DMS 273 treated with DMSO at 0.1 percent for 48 hours (cell line): ENCODE results near the gene FKBP10.
"Not testable (repeated sequence)": the region's sequence is repeated elsewhere in the genome, so short reads cannot be mapped to it uniquely, and the experiment has no call there.

ENCODE experiments used
- DNase-seq: peaks from one replicate; lab custom pipeline; 2025; lab: John Stamatoyannopoulos, UW

The FKBP10 gene

DNA sequence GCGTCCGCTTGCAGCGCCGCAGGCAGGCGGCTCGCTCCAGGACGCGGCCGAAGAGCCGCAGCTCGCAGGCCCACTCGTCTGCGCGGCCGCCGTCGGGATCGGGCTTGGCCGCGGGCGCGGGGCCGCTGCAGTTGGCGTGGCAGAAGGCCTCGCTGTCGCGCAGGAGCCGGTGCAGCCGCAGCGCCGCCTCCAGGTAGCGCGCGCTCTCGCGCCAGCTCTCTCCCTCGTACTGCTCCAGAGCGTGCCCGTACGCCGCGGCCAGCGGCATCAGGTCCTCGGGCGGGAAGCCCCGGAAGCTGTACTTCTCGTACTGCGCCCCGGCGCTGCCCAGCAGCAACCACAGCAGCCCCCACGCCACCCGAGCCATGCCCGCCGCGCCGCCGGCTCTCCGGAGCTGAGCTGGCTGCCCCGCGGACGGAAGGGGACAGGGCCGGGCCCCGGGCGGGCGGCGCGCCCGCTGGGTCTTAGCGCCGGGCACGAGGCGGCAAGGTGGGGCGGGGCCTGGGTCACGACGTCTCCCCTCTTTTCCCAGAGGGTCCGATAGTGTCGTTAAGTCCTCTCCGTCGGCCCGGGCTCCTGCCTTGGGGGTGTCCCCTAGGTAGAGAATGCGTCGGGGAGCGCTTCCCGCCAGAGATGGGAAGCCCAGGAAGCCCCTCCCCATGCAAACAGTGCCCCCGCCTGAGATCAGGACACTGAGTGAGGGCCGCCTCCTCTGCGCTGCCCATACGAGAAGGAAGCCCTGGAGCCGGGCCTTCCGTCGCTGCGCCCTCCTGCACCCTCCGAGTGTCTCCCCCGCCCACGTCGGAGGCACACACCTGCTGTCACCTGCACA lies 1.0 kb upstream of the FKBP10 start, which contains the start of gene P3H4:
P3H4 (minus strand) TSS at position 401 of the 832 bp plus-strand sequence; CDS start at position 367, 34 bp downstream.
- DNase-seq: peak; percentile 43

DNA sequence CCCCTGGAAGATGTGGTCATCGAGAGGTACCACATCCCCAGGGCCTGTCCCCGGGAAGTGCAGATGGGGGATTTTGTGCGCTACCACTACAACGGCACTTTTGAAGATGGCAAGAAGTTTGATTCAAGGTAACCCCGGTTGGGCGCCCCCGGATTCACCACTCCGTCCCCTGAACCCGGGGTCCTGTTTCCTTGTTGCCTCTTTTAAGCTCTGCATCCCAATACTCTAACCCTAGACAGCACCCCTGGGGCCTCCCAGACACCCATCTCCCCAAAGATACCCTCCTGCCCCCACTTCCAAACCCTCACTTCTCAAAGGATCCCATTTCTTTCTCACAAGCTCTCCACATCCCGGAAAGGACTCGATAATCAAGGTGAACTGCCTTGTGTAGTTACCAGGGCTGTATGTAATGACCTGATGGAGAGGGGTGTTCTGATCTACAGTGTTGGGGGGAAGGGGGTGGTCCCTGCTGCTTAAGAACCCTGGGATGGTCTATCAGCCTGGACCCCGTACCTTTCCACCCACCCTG lies 412 bp downstream of the FKBP10 start:
- DNase-seq: no peak

DNA sequence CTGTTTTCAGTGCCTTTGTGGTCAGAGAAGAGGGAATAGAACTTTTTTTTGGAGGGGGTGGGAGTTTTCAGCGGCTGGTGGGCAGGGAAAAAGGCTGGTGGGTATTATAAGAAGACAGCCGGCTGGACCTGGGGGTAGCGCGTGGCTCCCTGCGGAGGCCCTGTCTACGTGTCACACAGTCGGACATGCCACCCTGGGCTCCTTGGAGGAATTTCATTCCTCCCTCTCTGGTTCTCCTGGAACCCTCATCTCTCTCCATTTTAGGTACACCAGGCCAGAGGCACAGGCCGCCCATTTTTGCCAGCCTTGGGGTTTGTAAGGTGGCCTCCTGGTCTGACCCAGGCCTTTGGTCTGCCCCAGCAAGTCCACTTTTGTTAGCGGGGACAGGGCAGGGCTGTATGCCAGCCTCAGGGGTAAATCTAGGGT lies 908 bp downstream of the FKBP10 start:
- DNase-seq: no peak

DNA sequence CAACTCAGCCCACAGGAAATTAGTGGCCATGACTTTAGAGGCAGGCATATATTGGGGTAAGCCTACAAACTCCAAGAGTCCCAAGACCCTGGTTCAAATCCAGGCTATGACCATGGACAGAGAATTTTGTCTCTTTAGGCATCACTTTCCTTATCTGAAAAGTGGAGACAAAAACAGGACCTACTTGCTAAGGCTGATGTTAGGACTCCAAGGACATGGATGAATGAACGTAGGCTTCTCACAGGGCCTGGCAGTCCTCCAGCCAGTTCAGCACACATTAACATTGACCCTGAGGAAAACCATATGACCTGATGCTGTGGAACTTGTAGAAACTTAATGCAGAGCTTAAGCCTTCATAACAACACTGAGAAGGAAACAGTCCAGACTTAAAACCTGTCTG lies 1.4 kb downstream of the FKBP10 start:
- no peak for DNase-seq

DNA sequence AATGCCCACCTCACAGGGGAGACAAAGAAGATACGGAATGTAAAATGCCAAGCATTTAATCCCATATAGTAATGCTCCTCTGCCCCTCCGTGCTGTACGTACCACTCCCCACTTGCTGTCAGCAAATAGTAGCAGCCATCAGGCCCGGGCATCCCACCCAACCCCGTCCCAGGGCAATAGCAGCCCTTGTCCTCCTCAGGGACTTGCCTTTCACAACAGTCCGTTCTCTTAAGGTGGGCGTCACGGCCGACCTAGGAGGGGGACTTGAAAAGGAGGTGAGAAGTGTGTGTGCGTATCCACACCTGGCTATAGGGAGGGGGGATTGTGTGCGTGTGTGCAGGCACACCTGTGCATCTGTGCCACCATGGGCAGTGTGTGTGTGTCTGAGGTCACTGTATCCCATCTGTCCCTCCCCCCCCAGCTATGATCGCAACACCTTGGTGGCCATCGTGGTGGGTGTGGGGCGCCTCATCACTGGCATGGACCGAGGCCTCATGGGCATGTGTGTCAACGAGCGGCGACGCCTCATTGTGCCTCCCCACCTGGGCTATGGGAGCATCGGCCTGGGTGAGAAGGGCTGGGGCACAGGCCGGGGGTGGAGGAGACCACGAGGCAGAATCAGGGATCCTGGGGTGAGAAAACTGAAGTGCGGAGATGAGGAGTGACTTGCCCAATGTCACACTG lies 4.0 kb downstream of the FKBP10 start:
- DNase-seq: no peak

DNA sequence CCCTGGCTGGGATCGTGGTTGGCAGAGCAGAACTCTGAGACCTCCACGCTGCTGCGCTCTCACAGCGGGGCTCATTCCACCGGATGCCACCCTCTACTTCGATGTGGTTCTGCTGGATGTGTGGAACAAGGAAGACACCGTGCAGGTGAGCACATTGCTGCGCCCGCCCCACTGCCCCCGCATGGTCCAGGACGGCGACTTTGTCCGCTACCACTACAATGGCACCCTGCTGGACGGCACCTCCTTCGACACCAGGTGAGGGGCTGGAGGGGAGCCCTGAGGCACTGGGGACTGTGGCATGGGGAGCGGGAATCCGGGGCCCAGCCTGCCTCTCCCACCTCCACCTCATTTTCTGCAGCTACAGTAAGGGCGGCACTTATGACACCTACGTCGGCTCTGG lies 5.2 kb downstream of the FKBP10 start:
- DNase-seq: no peak

DNA sequence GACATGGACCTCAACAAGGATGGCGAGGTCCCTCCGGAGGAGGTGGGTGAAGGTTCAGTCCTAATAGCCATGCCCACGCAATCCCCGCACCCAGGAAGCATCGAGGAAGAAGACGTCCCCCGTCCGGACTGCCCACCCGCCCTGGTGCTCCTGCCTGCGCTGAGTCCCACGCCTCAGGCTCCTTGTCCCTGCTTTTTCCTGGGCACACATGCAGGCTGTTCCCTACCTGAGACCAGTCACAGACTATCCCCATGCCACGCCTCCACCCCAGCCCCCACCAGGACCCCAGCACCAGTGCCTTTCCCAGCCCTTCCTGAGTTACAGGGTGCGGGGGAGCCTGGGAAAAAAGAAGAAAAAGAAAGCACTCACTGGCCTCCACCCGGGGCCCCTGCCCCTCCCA lies 9.0 kb downstream of the FKBP10 start:
- no peak for DNase-seq

DNA sequence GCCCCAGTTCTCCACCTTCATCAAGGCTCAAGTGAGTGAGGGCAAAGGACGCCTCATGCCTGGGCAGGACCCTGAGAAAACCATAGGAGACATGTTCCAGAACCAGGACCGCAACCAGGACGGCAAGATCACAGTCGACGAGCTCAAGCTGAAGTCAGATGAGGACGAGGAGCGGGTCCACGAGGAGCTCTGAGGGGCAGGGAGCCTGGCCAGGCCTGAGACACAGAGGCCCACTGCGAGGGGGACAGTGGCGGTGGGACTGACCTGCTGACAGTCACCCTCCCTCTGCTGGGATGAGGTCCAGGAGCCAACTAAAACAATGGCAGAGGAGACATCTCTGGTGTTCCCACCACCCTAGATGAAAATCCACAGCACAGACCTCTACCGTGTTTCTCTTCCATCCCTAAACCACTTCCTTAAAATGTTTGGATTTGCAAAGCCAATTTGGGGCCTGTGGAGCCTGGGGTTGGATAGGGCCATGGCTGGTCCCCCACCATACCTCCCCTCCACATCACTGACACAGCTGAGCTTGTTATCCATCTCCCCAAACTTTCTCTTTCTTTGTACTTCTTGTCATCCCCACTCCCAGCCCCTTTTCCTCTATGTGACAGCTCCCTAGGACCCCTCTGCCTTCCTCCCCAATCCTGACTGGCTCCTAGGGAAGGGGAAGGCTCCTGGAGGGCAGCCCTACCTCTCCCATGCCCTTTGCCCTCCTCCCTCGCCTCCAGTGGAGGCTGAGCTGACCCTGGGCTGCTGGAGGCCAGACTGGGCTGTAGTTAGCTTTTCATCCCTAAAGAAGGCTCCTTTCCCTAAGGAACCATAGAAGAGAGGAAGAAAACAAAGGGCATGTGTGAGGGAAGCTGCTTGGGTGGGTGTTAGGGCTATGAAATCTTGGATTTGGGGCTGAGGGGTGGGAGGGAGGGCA lies 9.7 kb downstream of the FKBP10 start:
- DNase-seq: no peak

DNA sequence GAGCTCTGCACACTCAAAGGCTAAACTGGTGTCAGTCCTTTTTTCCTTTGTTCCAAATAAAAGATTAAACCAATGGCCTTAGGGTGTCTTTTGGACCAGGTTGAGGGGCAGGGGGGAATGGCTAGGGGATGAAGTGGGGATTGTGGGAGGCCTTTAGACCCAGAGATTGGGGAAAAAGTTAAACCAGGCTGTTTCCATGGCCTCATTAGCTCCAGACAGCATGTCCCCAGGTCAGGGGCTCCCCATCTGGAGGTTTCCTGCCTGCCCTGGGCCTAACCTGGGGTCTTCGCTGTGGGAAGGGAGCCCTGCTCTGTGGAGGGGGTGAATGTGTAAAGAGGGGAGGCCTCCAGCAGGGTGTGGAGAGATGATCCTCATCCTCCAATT lies 10.3 kb downstream of the FKBP10 start:
- DNase-seq: no peak

DNA sequence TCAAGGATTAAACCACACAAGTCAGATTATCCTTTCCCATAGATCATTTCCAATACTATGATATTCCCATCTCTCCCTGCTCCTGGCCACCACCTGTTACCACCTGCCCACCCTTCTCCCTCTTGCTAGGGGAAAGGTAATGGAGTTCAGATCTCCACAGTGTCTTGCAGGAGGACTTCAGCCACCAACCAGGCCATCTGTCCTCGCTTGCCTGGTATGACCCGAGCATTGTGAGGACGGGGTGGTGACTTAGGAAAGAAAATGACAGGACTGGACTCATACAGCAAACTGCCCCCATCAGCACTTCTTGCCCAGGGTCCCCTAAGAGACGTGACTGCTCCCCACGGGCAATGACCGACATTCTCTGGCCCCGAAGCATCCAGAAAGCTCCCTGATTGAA lies 10.8 kb downstream of the FKBP10 start:
- no peak for DNase-seq

DNA sequence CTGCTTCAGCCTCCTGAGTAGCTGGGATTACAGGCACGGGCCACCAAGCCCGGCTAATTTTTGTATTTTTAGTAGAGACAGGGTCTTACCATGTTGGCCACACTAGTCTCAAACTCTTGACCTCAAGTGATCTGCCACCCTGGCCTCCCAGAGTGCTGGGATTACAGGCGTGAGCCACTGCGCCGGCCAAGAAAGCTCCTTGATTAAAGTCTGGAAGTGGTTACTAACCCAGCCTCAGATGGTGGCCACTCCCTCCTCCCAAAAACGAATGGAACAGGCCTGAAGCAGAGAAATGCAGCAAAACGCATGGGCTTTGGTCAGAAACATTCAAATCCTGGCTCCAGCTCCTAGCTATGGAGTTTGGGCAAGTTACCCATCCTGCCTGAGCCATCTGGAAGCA lies 11.3 kb downstream of the FKBP10 start:
- DNase-seq: no peak

DNA sequence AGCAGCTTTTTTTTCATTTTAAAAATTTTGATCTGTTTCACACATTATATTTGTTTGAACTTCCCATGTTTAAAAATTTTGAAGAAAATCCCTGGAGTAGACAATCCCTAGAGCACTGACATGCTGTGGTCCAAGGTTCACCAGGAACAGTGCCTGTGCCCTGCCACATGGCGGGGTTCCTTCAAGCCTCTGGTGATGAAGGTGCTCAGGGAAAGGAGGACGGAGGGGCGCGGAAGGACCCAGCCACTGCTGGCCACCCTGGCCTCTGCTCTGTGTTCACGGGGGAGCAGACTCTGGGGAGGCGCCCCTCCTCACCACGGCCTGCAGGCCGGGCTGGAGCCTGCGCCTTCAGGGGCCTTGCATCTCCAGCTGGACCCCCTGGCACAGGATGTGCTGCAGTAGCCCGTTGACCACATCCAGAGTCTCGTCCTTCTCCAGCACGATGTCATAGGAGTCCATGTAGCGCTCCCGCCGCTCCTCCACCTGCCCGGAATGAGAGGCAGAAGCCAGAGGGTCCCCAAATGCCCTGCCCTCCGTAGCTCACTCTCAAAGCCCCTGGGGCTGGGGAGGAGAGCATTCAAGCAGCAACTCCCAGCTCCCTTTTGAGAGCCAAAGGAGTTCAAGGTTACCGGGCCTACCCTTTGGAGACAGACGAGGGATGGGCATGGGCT lies 12.5 kb downstream of the FKBP10 start:
- DNase-seq: no peak

DNA sequence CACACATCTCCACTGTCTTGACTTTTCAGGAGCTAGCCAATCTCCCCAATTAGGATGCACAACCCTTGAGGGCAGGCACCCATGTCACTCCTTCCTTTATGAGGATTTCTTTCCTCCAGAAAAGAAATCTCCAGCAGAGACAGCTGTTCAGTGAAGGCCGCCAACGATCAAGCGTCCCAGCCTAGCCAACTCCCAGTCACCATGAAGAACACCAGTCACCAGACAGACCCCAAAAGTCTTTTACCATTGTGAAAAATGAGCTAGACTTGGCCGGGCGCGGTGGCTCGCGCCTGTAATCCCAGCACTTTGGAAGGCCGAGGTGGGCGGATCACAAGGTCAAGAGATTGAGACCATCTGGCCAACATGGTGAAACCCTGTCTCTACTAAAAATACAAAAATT lies 17.2 kb downstream of the FKBP10 start:
- DNase-seq: not testable (repeated sequence)

DNA sequence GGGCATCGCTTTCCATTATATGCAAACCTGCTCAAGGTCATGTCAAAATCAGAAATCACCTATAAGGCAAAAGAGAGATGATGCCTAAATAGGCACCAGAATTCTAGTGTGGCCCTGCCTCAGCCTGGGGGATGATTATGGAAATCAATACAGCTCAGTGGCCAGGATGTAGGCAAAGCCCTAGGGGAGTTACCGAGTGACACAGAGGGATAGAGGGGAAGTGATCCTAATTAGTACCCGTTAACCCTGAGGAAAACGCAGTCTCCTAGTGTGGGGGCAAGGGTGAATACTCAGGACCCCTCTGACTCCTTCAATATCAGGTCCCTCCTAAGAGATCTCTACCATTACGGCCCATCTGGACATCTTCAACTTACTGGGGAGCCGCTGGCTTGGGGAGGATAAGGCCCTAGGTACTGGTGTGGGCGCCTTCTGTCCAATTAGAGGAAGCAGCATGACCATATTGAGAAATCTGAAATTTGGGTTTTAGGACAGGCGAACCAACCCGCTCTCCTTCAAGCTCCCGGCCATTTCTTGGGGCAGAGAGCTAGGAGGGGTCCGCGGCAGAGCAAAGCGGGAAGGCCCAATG lies 22.5 kb downstream of the FKBP10 start:
- no peak for DNase-seq

DNA sequence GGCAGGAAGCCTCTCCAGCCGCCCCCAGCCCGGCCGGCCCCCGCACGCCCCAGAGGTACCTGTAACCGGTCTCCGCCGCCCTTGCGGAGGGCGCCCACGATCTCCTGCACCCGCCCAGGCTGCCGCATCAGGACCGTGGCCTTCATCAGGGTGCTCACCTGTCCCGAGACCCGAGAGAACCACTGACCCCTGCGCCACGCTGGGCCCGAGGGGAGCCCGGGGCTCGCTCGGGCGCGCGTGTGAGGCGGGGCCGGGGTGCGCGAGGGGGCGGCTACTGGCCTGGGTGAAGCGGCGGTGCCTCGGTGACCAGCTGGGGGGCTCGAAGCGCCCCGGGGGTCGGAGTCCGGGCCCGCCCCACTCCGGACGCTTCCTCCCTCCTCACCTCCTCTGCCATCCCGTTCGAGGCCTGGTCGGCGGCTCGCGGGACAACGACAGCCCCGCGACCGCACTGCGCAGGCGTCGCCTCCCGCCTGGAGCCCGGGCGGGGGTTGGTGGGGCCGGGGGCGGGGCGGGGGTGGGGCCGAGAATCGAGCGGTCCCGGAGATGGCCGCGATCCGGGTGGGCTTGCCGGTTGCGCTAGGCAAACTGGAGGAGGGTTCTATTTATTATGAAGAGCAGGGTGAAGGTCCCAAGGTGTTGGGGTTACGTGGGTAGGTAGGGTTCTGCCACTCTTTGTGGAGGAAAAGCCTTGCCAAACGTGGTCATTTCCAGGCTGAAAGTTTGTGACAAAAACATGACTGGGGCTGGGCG lies 23.2 kb downstream of the FKBP10 start, which contains the start of gene NT5C3B:
NT5C3B (minus strand) TSS at position 433 of the 750 bp plus-strand sequence; CDS start at position 394, 39 bp downstream.
- no peak for DNase-seq

DNA sequence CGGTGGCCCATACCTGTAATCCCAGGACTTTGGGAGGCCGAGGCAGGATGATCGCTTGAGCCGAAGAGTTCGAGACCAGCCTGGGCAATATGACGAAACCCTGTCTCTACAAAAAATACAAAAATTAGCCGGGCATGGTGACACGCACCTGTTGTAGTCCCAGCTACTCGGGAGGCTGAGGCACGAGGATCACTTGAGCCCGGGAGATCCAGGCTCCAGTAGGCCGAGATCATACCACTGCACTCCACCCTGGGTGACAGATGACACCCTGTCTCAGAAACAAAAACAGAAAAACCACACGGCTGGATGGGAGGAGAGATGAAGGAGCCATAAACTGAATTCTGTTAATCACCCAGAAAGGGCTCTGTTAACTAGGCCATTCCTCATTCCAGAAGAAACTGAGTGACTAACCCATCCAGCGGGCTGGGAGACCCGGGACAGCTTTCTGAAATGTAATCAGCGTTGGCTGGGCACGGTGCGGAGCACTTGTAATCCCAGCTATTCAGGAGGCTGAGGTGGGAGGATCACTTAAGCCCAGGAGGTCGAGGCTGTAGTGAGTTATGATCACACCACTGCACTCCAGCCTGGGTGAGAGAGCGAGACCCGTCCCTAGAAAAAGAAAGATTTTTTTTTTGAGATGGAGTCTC lies 23.9 kb downstream of the FKBP10 start:
- DNase-seq: no peak

DNA sequence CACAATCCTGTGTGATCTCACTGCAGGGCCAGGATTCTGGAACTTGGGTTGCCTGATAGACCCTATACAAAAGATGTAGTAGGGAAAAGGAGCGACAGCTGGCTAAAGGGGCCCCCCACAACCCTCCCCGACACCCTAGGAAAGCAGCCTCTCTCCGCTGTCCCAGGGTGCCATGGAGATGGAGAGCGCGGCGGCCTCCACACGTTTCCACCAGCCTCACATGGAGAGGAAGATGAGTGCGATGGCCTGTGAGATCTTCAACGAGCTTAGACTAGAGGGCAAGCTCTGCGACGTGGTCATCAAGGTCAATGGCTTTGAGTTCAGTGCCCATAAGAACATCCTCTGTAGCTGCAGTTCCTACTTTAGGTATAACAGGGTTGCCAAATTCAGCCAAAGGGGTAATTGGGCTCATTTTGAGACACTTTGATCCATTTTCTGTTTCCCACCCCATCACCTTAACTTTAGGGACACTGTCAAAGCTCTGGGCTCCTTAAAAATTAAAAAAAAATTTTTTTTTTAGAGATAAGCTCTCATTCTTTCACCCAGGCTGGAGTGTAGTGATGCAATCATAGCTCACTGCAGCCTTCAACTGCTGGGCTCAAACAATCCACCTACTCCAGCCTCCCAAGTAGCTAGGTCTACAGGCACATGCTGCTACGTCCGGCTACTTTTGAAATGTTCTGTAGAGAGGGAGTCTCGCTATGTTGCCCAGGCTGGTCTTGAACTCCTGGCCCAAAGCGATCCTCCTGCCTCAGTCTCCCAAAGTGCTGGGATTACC lies 25.1 kb downstream of the FKBP10 start, which contains the start of gene KLHL10:
KLHL10 (plus strand) TSS at position 65 of the 778 bp plus-strand sequence; CDS start at position 173, 108 bp downstream.
- no peak for DNase-seq

DNA sequence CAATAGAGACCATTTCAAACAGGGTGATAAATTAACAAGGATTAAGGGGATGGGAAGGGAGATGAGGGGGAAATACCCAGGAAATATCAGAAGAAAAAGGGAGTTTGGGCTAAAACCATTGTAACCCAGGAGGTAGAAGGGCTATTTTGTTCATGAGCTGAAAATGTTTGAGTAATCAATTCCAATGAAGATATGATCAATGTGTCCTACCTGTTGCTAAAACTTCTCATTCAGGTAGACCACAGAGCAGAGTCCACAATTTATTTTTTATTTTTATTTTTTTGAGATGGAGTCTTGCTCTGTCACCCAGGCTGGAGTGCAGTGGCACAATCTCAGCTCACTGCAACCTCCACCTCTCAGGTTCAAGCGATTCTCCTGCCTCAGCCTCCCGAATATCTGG lies 26.6 kb downstream of the FKBP10 start:
- not testable (repeated sequence) for DNase-seq

DNA sequence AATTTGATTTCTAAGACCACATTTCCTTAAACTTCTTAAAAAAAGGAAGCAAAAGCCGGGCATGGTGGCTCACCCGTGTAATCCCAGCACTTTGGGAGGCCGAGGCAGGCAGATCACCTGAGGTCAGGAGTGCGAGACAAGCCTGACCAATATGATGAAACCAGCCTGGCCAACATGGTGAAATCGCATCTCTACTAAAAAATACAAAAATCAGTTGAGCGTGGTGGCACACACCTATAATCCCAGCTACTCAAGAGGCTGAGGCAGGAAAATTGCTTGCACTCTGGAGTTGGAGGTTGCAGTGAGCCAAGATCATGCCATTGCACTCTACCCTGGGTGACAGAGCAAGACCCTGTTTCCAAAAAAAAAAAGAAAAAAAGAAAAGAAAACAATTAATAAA lies 28.0 kb downstream of the FKBP10 start:
- not testable (repeated sequence) for DNase-seq
